ENCODE measurements around the gene WWOX.

DNA sequence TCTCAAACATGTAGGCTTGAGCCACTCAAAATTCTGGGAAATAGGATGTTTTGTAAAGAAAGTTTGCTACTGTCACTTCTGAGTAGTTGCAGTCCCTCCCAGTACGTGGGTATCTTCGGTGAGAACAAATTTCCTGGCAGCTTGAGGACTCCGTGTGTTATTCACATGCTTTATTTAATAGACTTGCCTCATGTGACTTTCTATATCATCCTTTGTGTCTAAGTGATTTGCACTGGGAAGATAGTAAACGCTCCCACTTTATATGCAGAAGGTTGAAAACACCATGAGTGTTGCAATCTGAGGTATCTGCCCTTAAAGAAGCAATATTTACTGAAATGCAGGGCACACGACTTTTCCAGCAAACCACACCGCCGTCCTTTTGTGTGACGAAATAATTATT, 857.4 kb downstream of the WWOX start:
- TF ChIP-seq, protein P1, sequence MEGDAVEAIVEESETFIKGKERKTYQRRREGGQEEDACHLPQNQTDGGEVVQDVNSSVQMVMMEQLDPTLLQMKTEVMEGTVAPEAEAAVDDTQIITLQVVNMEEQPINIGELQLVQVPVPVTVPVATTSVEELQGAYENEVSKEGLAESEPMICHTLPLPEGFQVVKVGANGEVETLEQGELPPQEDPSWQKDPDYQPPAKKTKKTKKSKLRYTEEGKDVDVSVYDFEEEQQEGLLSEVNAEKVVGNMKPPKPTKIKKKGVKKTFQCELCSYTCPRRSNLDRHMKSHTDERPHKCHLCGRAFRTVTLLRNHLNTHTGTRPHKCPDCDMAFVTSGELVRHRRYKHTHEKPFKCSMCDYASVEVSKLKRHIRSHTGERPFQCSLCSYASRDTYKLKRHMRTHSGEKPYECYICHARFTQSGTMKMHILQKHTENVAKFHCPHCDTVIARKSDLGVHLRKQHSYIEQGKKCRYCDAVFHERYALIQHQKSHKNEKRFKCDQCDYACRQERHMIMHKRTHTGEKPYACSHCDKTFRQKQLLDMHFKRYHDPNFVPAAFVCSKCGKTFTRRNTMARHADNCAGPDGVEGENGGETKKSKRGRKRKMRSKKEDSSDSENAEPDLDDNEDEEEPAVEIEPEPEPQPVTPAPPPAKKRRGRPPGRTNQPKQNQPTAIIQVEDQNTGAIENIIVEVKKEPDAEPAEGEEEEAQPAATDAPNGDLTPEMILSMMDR (IDR thresholded peaks at IDR 0.05) = no peak
- no peak for TF ChIP-seq EP300 (IDR thresholded peaks at IDR 0.05)
